HFF-Myc (cell line): ENCODE results near the gene REL.
A peak's percentile ranks its signal among the peaks of the same experiment; 100 is the strongest.

Experiments used
- DNase-seq: peaks from one replicate; pipeline ENCODE4 v3.0.0-alpha.2; 2011; ENCODE audit warnings: low read depth; ENCODE audit errors: extremely low read depth
- H3K4me3 ChIP-seq: replicated peaks from 2 replicates; pipeline ENCODE4 v1.5.1; 2011; ENCODE audit warnings: low read depth, mild to moderate bottlenecking, control low read depth, low read length
- CTCF ChIP-seq: IDR thresholded peaks from 2 replicates; pipeline ENCODE4 v1.5.1; 2012; ENCODE audit warnings: mild to moderate bottlenecking, low read depth, low read length, control low read depth; ENCODE audit errors: missing control alignments

REL gene

GRCh38 chr2:60957224-60957623 lies 75.8 kb downstream of the REL start:
- no peak for TF ChIP-seq CTCF
- H3K4me3 ChIP-seq: no peak overlapping the region
- DNase-seq: no peak

GRCh38 chr2:60957643-60958042 lies 76.3 kb downstream of the REL start:
- no peak for TF ChIP-seq CTCF
- no peak for DNase-seq
- H3K4me3 ChIP-seq: no peak overlapping the region

- TF ChIP-seq CTCF: no peak
- DNase-seq: peak; percentile 21
- H3K4me3 ChIP-seq: no peak overlapping the region
Measured at GRCh38 chr2:60958361-60958760, 77.0 kb downstream of the REL start.

GRCh38 chr2:60958800-60959199 lies 77.4 kb downstream of the REL start:
- no peak overlapping the region for H3K4me3 ChIP-seq
- TF ChIP-seq CTCF: no peak
- DNase-seq: no peak

- H3K4me3 ChIP-seq: no peak overlapping the region
Measured at GRCh38 chr2:60959501-60959900, 78.1 kb downstream of the REL start.

GRCh38 chr2:60960706-60961105 lies 79.3 kb downstream of the REL start:
- no peak for DNase-seq
- TF ChIP-seq CTCF: no peak
- H3K4me3 ChIP-seq: no peak overlapping the region

More at GRCh38 chr2:60959501-60959900, 78.1 kb downstream of the REL start:
- no peak for DNase-seq
- TF ChIP-seq CTCF: no peak

- TF ChIP-seq CTCF: no peak
- no peak for DNase-seq
- H3K4me3 ChIP-seq: no peak overlapping the region
Measured at GRCh38 chr2:60961457-60961856, 80.1 kb downstream of the REL start.
